ENCODE data around the gene LRBA.
"Not testable (repeated sequence)": the region's sequence is repeated elsewhere in the genome, so short reads cannot be mapped to it uniquely, and the experiment has no call there.

LRBA gene

GRCh38 chr4:151014521-151015458 lies at the start of gene LRBA:
Gene LRBA, minus strand, starts transcription at chr4:151015284. Its CDS starts 642 bp downstream, at chr4:151014642.
- TF ChIP-seq CTCF (IDR thresholded peaks at IDR 0.05; ENCODE audit: insufficient read depth, low read depth, low read length, missing control alignments) = no peak
- peak within 1 kb of the TSS; percentile 82 for H3K4me3 ChIP-seq (ENCODE audit: low read length)
- peak; percentile 89 for DNase-seq (ENCODE audit: low read depth)

- H3K4me3 ChIP-seq (ENCODE audit: low read length); DNase-seq (ENCODE audit: low read depth): not testable (repeated sequence)
These were observed 48.1 kb upstream of the LRBA start for GRCh38 chr4:151063143-151063542.

GRCh38 chr4:151055539-151055938 lies 40.5 kb upstream of the LRBA start:
- TF ChIP-seq CTCF (IDR thresholded peaks at IDR 0.05; ENCODE audit: insufficient read depth, low read depth, low read length, missing control alignments) = no peak
- no peak for DNase-seq (ENCODE audit: low read depth)
- no peak overlapping the region for H3K4me3 ChIP-seq (ENCODE audit: low read length)

- DNase-seq (ENCODE audit: low read depth) = peak; percentile 8
- no peak for TF ChIP-seq CTCF (IDR thresholded peaks at IDR 0.05; ENCODE audit: insufficient read depth, low read depth, low read length, missing control alignments)
- no peak overlapping the region for H3K4me3 ChIP-seq (ENCODE audit: low read length)
These were observed 37.7 kb upstream of the LRBA start for GRCh38 chr4:151052785-151053184.

GRCh38 chr4:151049430-151049884 lies 34.4 kb upstream of the LRBA start:
- no peak overlapping the region for H3K4me3 ChIP-seq (ENCODE audit: low read length)
- DNase-seq (ENCODE audit: low read depth) = no peak
- no peak for TF ChIP-seq CTCF (IDR thresholded peaks at IDR 0.05; ENCODE audit: insufficient read depth, low read depth, low read length, missing control alignments)

- no peak for DNase-seq (ENCODE audit: low read depth)
- no peak for TF ChIP-seq CTCF (IDR thresholded peaks at IDR 0.05; ENCODE audit: insufficient read depth, low read depth, low read length, missing control alignments)
- H3K4me3 ChIP-seq (ENCODE audit: low read length) = no peak overlapping the region
These were observed 33.8 kb upstream of the LRBA start for GRCh38 chr4:151048913-151049312.

DNA sequence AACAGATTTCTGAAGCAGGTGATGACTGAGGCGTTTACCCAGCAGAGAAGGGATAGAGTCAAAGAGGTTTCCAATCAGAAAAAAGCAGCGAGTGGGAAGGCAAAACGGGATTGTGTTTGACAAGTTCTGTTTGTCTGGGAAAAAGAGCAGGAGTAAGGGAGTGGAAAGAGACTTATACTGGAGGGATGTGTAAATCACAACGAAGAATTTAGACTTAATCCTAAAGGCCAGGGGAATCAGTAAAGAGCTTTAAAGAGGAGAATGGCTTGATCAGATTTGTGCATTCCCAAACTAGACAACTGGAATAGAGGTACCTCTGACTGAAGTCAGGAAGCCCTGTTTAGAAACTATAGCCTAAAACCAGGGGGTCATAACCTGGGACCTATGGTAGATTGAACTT lies 31.5 kb upstream of the LRBA start:
- no peak for TF ChIP-seq CTCF (IDR thresholded peaks at IDR 0.05; ENCODE audit: insufficient read depth, low read depth, low read length, missing control alignments)
- DNase-seq (ENCODE audit: low read depth) = no peak
- H3K4me3 ChIP-seq (ENCODE audit: low read length) = no peak overlapping the region
